ENCODE data around the gene PI4K2A. TPM values are rescaled to one million over a fixed set of nuclear protein-coding genes. Genes with fewer than 3 reads are reported as not detected.

The PI4K2A gene
- total RNA-seq, 1 donor from 2014 or later, result 11.9 TPM

GRCh38 chr10:97701438-97702069 lies 61.1 kb downstream of the PI4K2A start:
- intact Hi-C loops (cut with micrococcal nuclease), result loop anchor here (1.0 to 5.0 kb wide), 3 partner anchors 15 to 346 kb away; partner anchors contain the start of gene AVPI1

GRCh38 chr10:97703398-97704067 lies 63.1 kb downstream of the PI4K2A start:
- intact Hi-C loops (cut with micrococcal nuclease), result loop anchor here (5.0 kb wide), 1 partner anchor 344 kb away; no protein-coding TSS in a partner anchor

- intact Hi-C loops (cut with micrococcal nuclease), result loop anchor here (5.0 kb wide), 1 partner anchor 343 kb away; no protein-coding TSS in a partner anchor
These were observed 63.9 kb downstream of the PI4K2A start for GRCh38 chr10:97704341-97704740.

GRCh38 chr10:97705006-97705670 lies 64.7 kb downstream of the PI4K2A start:
- intact Hi-C loops (cut with micrococcal nuclease), result no loop called here

- intact Hi-C loops (cut with micrococcal nuclease), result no loop called here
These were observed 66.8 kb downstream of the PI4K2A start for GRCh38 chr10:97707134-97707861.

- intact Hi-C loops (cut with micrococcal nuclease), result no loop called here
These were observed 67.7 kb downstream of the PI4K2A start for GRCh38 chr10:97708167-97708566.

- intact Hi-C loops (cut with micrococcal nuclease), result loop anchor here (1.0 kb wide), 2 partner anchors 22 to 160 kb away; no protein-coding TSS in a partner anchor
These were observed 68.8 kb downstream of the PI4K2A start for GRCh38 chr10:97708976-97709946.

- intact Hi-C loops (cut with micrococcal nuclease), result no loop called here
These were observed 71.4 kb downstream of the PI4K2A start for GRCh38 chr10:97711640-97712572.

- intact Hi-C loops (cut with micrococcal nuclease), result no loop called here
These were observed 72.9 kb downstream of the PI4K2A start, which contains the start of gene MARVELD1 for GRCh38 chr10:97713339-97713825. MARVELD1 (plus strand) TSS chr10:97713730; CDS start chr10:97713877, 147 bp downstream.

- intact Hi-C loops (cut with micrococcal nuclease), result loop anchor here (2.0 kb wide), 2 partner anchors 23 to 27 kb away; partner anchors contain the start of genes AVPI1 and ZFYVE27
These were observed 73.4 kb downstream of the PI4K2A start for GRCh38 chr10:97713826-97714400.

GRCh38 chr10:97714401-97715258 lies 74.2 kb downstream of the PI4K2A start:
- intact Hi-C loops (cut with micrococcal nuclease), result loop anchor here (2.0 kb wide), 2 partner anchors 22 to 28 kb away; partner anchors contain the start of genes AVPI1 and ZFYVE27

GRCh38 chr10:97715259-97715874 lies 74.9 kb downstream of the PI4K2A start:
- intact Hi-C loops (cut with micrococcal nuclease), result loop anchor here (2.0 kb wide), 2 partner anchors 21 to 29 kb away; partner anchors contain the start of genes AVPI1 and ZFYVE27

- intact Hi-C loops (cut with micrococcal nuclease), result no loop called here
These were observed 77.2 kb downstream of the PI4K2A start for GRCh38 chr10:97717627-97718026.

- intact Hi-C loops (cut with micrococcal nuclease), result no loop called here
These were observed 77.7 kb downstream of the PI4K2A start for GRCh38 chr10:97718178-97718577.

GRCh38 chr10:97718659-97719142 lies 78.2 kb downstream of the PI4K2A start:
- intact Hi-C loops (cut with micrococcal nuclease), result no loop called here

GRCh38 chr10:97719602-97720001 lies 79.1 kb downstream of the PI4K2A start:
- intact Hi-C loops (cut with micrococcal nuclease), result no loop called here

Measured in T-helper 2 cell treated with Interferon-gamma antibody and Interleukin-4, amounts not matched to agents 100 ng/mL and 5 ng/mL, for 36 hours (primary cell).